Measurements from ENCODE around the gene CLN5. TPM values are rescaled to one million over a fixed set of nuclear protein-coding genes. Genes with fewer than 3 reads are reported as not detected.

The CLN5 gene
- total RNA-seq, 4 donors from 2014 or later = 6.8 to 20.2 (median 11.2) TPM

- TF ChIP-seq CTCF (IDR thresholded peaks at IDR 0.05) (no peak), POLR2A (IDR thresholded peaks at IDR 0.05) (no peak)
- WGBS, 2 donors = 89 to 94% methylated on average over 2 of the region's 2 CpGs
- Histone ChIP-seq H3K4me1 (peaks cover 7 to 74% (median 19%) of the 10 kb centered on the region in 3 donors), H3K4me3 (no peak overlapping the region), H3K27ac (peak overlapping the region in 2 of 4 donors; percentile 3 to 56), H3K27me3 (no peaks in the 10 kb centered on the region), H3K9me3 (no peaks in the 10 kb centered on the region), H3K36me3 (peaks cover 5 to 97% (median 28%) of the 10 kb centered on the region in 3 donors)
- DNase-seq = no peak
- intact Hi-C loops (cut with DNase I) = no loop called here
Measured at GRCh38 chr13:77014906-77015685, 23.2 kb downstream of the CLN5 start.

GRCh38 chr13:77016251-77016812 is 24.5 kb downstream of the CLN5 start:
- Histone ChIP-seq H3K9me3 (no peaks in the 10 kb centered on the region), H3K4me1 (peaks cover 7 to 86% (median 29%) of the 10 kb centered on the region in 3 donors), H3K27ac (peak overlapping the region in 3 of 4 donors; percentile 53 to 70 (median 56)), H3K36me3 (peaks cover 5 to 95% (median 24%) of the 10 kb centered on the region in 3 donors), H3K27me3 (no peaks in the 10 kb centered on the region), H3K4me3 (no peak overlapping the region)
- TF ChIP-seq CTCF (IDR thresholded peaks at IDR 0.05) (no peak), POLR2A (IDR thresholded peaks at IDR 0.05) (no peak)
- intact Hi-C loops (cut with DNase I) = no loop called here
- no peak for DNase-seq
- WGBS, 2 donors = 54 to 71% methylated on average over 3 of the region's 3 CpGs

GRCh38 chr13:77016888-77017623 is 25.2 kb downstream of the CLN5 start:
- intact Hi-C loops (cut with DNase I) = no loop called here
- peak overlapping the region in 3 of 4 donors; percentile 53 to 70 (median 56) for H3K27ac ChIP-seq
- H3K36me3 ChIP-seq = peaks cover 5 to 88% (median 24%) of the 10 kb centered on the region in 3 donors
- TF ChIP-seq CTCF (IDR thresholded peaks at IDR 0.05) = no peak
- TF ChIP-seq POLR2A (IDR thresholded peaks at IDR 0.05) = no peak
- 86 to 89% methylated on average over 6 of the region's 6 CpGs for WGBS, 2 donors
- DNase-seq = no peak
- H3K4me3 ChIP-seq = no peak overlapping the region
- H3K27me3 ChIP-seq = no peaks in the 10 kb centered on the region
- peaks cover 9 to 94% (median 33%) of the 10 kb centered on the region in 3 donors for H3K4me1 ChIP-seq
- no peaks in the 10 kb centered on the region for H3K9me3 ChIP-seq

GRCh38 chr13:77019756-77020155 is 27.9 kb downstream of the CLN5 start:
- Histone ChIP-seq H3K4me3 (no peak overlapping the region), H3K27me3 (no peaks in the 10 kb centered on the region), H3K36me3 (peaks cover 0 to 61% (median 22%) of the 10 kb centered on the region in 3 donors), H3K27ac (peak overlapping the region in 1 of 4 donors; percentile 23), H3K4me1 (peaks cover 31 to 98% (median 50%) of the 10 kb centered on the region in 3 donors), H3K9me3 (no peaks in the 10 kb centered on the region)
- no peak for TF ChIP-seq CTCF (IDR thresholded peaks at IDR 0.05)
- no peak for TF ChIP-seq POLR2A (IDR thresholded peaks at IDR 0.05)
- intact Hi-C loops (cut with DNase I) = loop anchor here (10.0 kb wide), 1 partner anchor 305 kb away; the partner anchor contains the start of gene MYCBP2
- no peak for DNase-seq

Measured in esophagus squamous epithelium (tissue), 5 donors.